Measurements from ENCODE around the gene ORM2. TPM values are rescaled to one million over a fixed set of nuclear protein-coding genes. Genes with fewer than 3 reads are reported as not detected.
"Not testable (repeated sequence)": the region's sequence is repeated elsewhere in the genome, so short reads cannot be mapped to it uniquely, and the experiment has no call there.

The ORM2 gene
- total and polyA plus RNA-seq, 2 donors (not counting 1 experiment from before 2014, with no cell fraction given): not detected

GRCh38 chr9:114332474-114333040 is 2.9 kb downstream of the ORM2 start:
- H3K27me3 Mint-ChIP-seq; H3K4me3 ChIP-seq (ENCODE audit: control extremely low read depth in 1 of 5, extremely low read depth in 1 of 5, insufficient read depth in 1 of 5, low read depth in 2 of 5, low read length in 4 of 5); H3K9me3 ChIP-seq (ENCODE audit: control extremely low read depth in 1 of 3, control insufficient read depth in 2 of 3, insufficient read depth in 1 of 3, low read length in 2 of 3); H2AFZ ChIP-seq (ENCODE audit: insufficient read depth, low read depth, low read length, poor library complexity, severe bottlenecking); H3K27me3 ChIP-seq (replicated peaks in 1 of 4; ENCODE audit: control extremely low read depth in 1 of 4, control insufficient read depth in 3 of 4, insufficient read depth in 4 of 4, low read length in 3 of 4); ATAC-seq (ENCODE audit: low read depth); H3K79me2 ChIP-seq (ENCODE audit: control insufficient read depth, insufficient read depth, low read length); H3K4me3 Mint-ChIP-seq; H3K4me1 ChIP-seq (ENCODE audit: control insufficient read depth in 2 of 2, insufficient read depth in 2 of 2, low read length in 2 of 2); DNase-seq; H3K4me2 ChIP-seq (replicated peaks; ENCODE audit: low read depth, low read length, poor library complexity, severe bottlenecking); H3K9me3 Mint-ChIP-seq (ENCODE audit: insufficient read depth); H3K9ac ChIP-seq (ENCODE audit: low read length); intact Hi-C loops (cut with micrococcal nuclease); H4K20me1 ChIP-seq (ENCODE audit: control insufficient read depth, insufficient read depth, low read length, poor library complexity, severe bottlenecking): not testable (repeated sequence)
- peak overlapping the region in 1 of 2 donors; percentile 26 for H3K27ac ChIP-seq (ENCODE audit: low read length in 2 of 2)
- POLR2A ChIA-PET: interaction anchor here (0.7 to 1.2 kb wide), 2 partner anchors 56 to 321 kb away, joined by 3 read pairs; no protein-coding TSS in a partner anchor
- peak overlapping the region; percentile 85 for H3K27ac Mint-ChIP-seq
- peaks cover 18% of the 10 kb centered on the region for H3K4me1 Mint-ChIP-seq
- CTCF ChIA-PET: interaction anchor here (0.6 kb wide), 1 partner anchor 38 kb away, joined by 3 read pairs; no protein-coding TSS in a partner anchor
- peaks cover 8 to 29% of the 10 kb centered on the region in 2 experiments for H3K36me3 ChIP-seq (replicated peaks in 1 of 2; ENCODE audit: control extremely low read depth in 1 of 2, control insufficient read depth in 1 of 2, extremely low read depth in 1 of 2, insufficient read depth in 2 of 2, low read length in 1 of 2)
- WGBS (ENCODE audit: insufficient coverage): 100% methylated on average over 1 of the region's 4 CpGs

GRCh38 chr9:114333718-114334117 is 4.0 kb downstream of the ORM2 start:
- H3K27ac ChIP-seq (ENCODE audit: low read length in 2 of 2); H3K4me3 Mint-ChIP-seq; H3K4me3 ChIP-seq (ENCODE audit: control extremely low read depth in 1 of 5, extremely low read depth in 1 of 5, insufficient read depth in 1 of 5, low read depth in 2 of 5, low read length in 4 of 5); H3K9me3 ChIP-seq (ENCODE audit: control extremely low read depth in 1 of 3, control insufficient read depth in 2 of 3, insufficient read depth in 1 of 3, low read length in 2 of 3); H3K27me3 ChIP-seq (replicated peaks in 1 of 4; ENCODE audit: control extremely low read depth in 1 of 4, control insufficient read depth in 3 of 4, insufficient read depth in 4 of 4, low read length in 3 of 4); H3K9ac ChIP-seq (ENCODE audit: low read length); H3K27me3 Mint-ChIP-seq; CTCF ChIA-PET; H3K9me3 Mint-ChIP-seq (ENCODE audit: insufficient read depth); DNase-seq; ATAC-seq (ENCODE audit: low read depth); H3K4me1 ChIP-seq (ENCODE audit: control insufficient read depth in 2 of 2, insufficient read depth in 2 of 2, low read length in 2 of 2); H3K4me2 ChIP-seq (replicated peaks; ENCODE audit: low read depth, low read length, poor library complexity, severe bottlenecking); intact Hi-C loops (cut with micrococcal nuclease); H3K27ac Mint-ChIP-seq; H3K79me2 ChIP-seq (ENCODE audit: control insufficient read depth, insufficient read depth, low read length); POLR2A ChIA-PET; H2AFZ ChIP-seq (ENCODE audit: insufficient read depth, low read depth, low read length, poor library complexity, severe bottlenecking): not testable (repeated sequence)
- H4K20me1 ChIP-seq (ENCODE audit: control insufficient read depth, insufficient read depth, low read length, poor library complexity, severe bottlenecking): peaks cover 20% of the 10 kb centered on the region
- peaks cover 14 to 41% of the 10 kb centered on the region in 2 experiments for H3K36me3 ChIP-seq (replicated peaks in 1 of 2; ENCODE audit: control extremely low read depth in 1 of 2, control insufficient read depth in 1 of 2, extremely low read depth in 1 of 2, insufficient read depth in 2 of 2, low read length in 1 of 2)
- no CpG with 5 or more reads among the region's 4 CpGs for WGBS (ENCODE audit: insufficient coverage)
- H3K4me1 Mint-ChIP-seq: peaks cover 23% of the 10 kb centered on the region
